GM18520 (cell line): Measurements from ENCODE around the gene OR4K5.
"Not testable (repeated sequence)": the region's sequence is repeated elsewhere in the genome, so short reads cannot be mapped to it uniquely, and the experiment has no call there.

Source experiments
- ATAC-seq: cut with Tn5 transposase; IDR thresholded peaks from one replicate; pipeline ENCODE4 v1.9.1; 2021; ENCODE audit not compliant: unreplicated experiment

OR4K5 gene

GRCh38 chr14:19920021-19920657 is at the start of gene OR4K5:
Gene OR4K5 (plus strand): TSS chr14:19920607. CDS start chr14:19920607, 0 bp downstream.
- ATAC-seq: no peak

DNA sequence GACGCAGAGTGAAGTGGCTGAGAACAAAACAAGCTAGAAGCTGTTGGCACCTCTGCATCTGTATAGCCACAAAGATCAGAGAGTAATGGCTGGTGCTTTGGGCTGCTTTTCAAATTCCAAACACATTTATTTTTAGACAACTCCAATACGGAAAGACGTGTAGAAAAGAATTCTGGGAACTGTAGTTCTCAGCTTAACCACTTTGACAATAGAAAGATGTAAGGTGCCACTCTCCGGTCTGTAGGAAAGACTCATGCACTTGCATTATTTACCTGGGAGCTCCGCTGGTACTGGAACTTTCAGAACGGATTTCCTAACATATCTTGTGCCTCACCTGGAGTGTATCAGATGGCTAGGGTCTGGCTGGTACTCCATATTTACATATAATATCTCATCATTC is 47.2 kb upstream of the OR4K5 start:
- ATAC-seq: no peak

DNA sequence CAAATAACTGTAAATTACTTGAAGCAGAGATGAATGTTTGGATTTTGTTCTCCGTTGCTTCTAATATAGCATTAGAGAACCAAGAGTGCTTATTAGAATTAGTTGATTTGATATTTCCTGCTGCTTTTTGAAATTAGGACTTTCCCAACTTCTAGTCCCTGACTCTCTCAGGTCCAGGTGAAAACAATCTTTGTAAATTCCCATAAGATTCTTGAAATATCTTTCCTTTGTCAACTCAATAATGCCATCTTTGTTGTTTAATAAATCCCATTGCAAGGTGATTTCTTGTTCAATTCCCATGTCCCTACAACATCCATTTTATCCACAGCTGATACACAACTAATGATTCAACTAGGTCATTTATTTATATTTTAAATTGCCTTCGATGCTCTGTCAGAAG is 45.6 kb upstream of the OR4K5 start, which contains the start of gene OR4K2:
TSS of gene OR4K2 (plus strand) at position 301 of the 400 bp plus-strand sequence. CDS start 1,126 bp downstream, outside the sequence.
- ATAC-seq: no peak

DNA sequence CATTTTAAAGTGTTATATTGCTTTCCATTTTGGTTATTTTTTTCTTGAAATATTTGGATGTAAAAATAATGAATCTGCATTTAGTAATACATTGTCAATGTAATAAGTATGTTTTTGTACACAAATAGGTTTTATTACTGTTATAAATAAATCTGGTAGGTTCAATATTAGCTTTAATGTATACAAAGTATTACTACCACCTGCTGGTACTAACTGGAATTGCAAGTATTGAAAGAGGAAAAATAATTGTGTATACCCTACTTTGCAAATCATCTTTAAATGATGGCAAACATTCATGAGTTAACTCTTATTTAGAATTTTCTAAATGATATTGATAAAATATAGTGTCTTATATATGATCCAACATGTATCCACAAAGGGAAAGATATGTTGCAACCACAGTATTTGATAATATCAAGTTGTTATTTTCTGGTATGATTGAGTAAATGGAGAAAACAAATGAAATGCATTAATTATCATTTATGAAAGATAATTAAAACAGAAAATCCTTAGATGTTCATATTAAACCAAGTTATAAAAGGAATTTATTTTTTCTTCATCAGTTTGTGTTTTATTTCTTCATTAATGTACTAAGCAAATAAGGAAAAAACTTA is 42.3 kb upstream of the OR4K5 start:
- no peak for ATAC-seq

DNA sequence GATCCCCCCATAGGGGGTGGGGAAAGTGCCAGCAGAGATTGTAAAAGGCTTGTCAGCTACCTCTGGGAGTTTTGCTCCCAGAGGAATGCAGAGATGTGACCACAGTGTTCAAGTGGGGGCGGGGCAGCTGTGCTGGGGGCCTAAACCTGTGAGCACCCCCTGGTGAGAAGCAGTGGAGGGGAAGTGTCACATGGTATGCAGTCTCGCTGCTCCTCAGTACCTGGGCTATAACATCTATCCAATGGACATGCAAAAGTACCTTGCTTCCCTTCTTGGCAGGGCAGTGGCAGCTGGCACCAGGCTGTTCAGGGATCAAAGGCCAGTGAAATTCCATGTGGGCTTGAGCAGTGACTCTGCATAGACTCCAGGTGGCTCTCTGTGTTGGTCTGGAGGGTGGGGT is 25.1 kb upstream of the OR4K5 start:
- no peak for ATAC-seq

- no peak for ATAC-seq
Measured at GRCh38 chr14:19900999-19901398, 19.4 kb upstream of the OR4K5 start.

DNA sequence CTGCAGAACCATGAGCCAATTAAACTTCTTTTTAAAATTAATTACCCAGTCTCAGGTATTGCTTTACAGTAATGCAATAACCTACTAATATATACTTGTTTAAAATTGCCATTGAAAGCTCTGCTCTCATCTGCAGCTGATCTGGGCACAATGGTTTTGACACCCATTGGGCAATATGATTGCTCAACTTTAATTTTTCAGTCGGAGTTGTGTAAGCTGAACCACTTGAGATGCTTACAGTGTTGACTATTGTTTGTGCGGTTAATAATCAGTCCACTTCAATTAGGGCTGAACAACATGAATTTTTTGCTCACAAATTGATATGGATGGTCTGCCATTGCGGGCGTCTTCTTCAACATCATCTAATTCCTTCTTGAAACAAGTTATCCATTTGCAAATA is 18.0 kb upstream of the OR4K5 start:
- no peak for ATAC-seq

DNA sequence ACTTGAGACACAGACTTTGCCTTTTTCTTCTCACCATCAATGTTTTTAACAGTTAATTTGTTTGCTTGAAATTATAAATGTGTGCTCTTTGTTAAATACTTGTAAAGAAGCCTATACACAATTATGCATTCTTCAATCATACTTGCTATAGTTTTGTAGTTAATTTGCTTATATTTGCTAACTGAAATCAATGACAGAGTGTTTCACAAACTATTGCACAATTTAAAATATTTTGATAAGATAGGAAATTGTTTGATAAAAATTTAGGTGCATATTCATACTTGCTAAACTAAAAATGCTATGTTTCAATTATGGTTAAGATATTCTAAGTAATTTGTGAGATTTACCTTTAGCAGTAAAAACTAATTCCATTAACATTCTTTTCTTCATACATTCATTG is 13.7 kb upstream of the OR4K5 start:
- ATAC-seq: no peak

DNA sequence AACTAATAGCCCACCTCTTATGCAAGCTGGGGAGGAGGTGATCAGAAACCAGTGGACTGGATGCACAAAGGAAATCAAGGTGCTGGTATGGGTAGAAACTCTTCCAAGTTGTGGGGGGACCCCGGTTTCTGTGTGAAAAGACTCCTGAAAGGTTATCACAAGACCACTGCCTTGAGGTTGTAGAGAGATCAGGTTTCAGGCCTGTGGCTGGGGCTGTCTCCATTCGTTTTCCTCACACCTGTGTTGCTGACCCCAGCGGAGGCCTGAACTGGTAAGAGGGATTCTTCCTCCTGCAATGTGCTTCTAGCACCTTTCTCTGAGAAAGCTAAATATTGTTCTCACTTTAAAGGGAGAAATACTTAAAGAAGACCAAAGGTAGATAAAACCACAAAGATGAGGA is 9.3 kb upstream of the OR4K5 start:
- ATAC-seq: no peak

DNA sequence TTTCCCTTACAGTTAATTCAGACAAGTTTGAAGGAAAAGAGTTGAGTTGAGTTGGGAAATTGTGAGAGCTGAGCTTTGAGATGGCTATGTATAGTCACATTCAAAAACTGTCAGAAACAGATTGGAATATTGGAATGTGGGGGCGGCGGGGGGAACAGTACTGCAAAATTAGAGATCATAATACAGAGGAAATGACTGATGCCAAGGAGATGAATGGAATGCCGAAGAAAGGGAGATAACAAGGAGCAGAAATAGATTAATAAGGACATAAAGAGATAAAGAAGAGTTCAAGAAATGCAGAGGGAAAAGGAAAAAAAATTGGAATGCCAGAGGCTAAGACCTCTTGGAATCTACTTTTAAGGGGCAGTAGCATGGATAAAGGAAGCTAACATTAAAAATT is 3.2 kb upstream of the OR4K5 start:
- ATAC-seq: no peak

DNA sequence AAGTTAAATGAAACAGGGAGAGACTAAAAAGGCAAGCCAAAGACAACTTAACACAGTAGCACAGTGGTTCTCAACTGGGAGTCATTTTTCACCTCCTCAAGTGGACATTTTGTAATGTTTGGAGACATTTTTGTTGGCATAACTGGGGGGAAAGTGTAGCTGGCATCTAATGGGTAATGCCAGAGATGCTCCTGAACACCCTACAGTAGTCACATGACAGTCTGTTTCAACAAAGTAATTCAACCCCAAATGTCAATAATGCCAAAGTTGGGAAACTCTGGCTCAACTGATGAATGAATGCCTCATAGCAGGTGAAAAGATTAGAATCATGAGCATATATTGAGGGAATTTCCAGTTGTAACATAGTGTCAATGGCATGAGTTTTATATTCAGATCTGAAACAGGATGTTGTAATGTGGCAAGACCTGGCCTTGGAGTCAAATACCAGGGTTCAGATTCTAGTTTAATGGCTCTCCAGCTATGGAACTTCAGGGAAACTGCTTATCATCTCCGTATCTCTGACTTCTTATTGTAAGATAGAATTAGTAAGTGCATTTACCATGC is 2.4 kb upstream of the OR4K5 start:
- ATAC-seq: no peak

DNA sequence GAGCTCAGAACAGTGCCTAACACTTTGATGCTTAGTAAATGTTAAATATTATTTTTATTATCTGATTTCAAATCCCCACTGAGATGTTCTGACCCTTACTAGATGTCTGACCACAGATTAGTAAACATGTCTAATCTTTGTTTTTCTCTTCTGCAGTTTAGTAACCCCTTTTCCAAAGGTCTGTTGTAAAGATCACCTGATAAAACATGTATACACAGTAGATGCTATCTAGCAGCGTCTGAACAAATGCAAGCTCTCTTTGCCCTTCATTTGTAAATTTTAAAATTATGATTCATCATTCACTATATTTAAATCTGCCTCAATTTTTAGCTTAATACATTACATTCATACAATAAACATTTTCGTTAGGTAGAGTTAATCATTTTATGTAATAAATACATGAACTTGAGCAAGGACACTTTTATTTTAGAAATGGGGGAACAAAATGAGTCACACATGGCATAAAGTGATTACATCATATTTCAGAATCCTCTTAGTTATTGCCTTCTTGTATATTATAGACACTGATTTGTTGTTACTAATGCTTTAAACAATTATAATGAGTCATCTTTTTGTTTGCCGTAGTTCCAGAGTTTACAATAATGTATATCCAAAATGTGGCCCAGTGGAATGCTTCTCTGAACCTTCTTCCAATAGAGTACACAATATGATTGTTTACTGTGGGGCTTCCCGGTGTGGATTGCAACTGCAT is 1.7 kb upstream of the OR4K5 start:
- ATAC-seq: no peak

DNA sequence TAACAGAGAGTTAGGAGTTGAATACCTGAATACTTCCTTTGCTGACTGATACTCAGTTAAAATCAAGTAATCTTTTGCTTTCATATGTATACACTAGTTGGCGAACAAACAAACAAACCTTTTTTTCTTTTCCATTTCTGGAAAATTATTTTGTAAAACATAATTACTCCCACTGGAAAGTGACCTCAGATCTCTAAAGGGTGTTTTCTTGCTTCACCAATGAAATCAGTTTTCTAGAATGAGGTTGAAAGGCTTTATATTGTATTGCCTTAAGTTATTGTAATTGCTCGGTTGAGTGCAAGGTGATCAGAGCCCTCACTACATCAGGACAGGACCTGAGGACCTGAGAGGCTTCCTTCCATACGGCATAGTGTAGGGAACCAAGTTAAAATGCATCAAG is 10.2 kb downstream of the OR4K5 start, which contains the start of gene OR4K1:
TSS of gene OR4K1 (plus strand) at position 301 of the 400 bp plus-strand sequence. CDS start 4,750 bp downstream, outside the sequence.
- ATAC-seq: no peak

GRCh38 chr14:19941668-19942067 is 21.3 kb downstream of the OR4K5 start:
- ATAC-seq: no peak

GRCh38 chr14:19947413-19948090 is 27.1 kb downstream of the OR4K5 start:
- no peak for ATAC-seq

DNA sequence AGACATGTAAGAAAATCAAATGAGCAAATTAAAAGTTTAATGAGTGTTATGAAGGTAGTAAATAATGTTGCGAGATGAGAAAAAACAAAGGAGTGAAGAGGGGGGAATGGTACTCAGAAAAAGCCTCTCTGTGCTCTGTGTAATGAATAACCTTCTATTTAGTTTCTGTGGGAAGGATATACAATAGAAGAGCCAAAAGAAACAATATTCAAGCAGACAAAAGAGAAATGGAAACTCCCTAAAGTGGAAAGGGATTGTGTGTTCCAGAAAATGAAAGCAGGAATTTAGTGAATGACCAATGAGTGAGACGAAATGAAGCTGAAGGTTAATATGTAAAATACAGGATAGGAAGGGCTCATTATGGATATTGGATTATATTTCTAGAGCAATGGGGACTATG is 28.8 kb downstream of the OR4K5 start:
- ATAC-seq: no peak

GRCh38 chr14:19969735-19970134 is 49.3 kb downstream of the OR4K5 start:
- not testable (repeated sequence) for ATAC-seq
